NCI-H2029 treated with DMSO at 0.1 percent for 48 hours (cell line): ENCODE measurements around the gene PDE1C.
A peak's percentile ranks its signal among the peaks of the same experiment; 100 is the strongest.
"Not testable (repeated sequence)": the region's sequence is repeated elsewhere in the genome, so short reads cannot be mapped to it uniquely, and the experiment has no call there.

Experiments
- DNase-seq: peaks from one replicate; lab custom pipeline; 2025; lab: John Stamatoyannopoulos, UW

PDE1C gene

GRCh38 chr7:32043688-32044087, 26.5 kb downstream of the PDE1C start:
- DNase-seq, result no peak

GRCh38 chr7:32042900-32043299, 27.3 kb downstream of the PDE1C start:
- no peak for DNase-seq

- no peak for DNase-seq
These were observed 31.0 kb downstream of the PDE1C start for GRCh38 chr7:32039000-32039756.

DNA sequence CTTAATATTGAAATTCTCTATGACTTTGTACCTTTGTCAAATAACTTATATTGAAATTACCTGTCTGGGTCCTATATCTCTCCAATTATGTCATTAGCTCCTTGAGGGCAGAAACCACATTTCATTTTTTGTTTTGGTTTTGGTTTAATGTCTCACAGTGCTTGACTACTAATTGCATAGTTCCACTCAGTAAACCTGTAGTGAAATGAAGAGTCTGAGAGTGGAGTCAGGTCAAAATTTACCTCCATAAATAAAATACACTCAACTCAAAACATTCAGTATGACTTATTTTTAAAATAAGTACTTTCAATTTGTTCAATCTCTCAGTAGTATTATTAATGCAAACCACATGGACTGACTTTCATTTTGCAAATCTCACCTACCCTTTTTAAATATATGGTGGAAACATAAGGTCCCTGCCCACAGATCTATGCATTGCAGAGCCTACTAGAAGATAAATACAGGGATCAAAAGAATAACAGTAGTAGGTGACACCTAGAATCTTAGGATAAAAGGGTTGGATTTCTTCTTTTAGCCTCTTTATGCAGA, 32.5 kb downstream of the PDE1C start:
- no peak for DNase-seq

DNA sequence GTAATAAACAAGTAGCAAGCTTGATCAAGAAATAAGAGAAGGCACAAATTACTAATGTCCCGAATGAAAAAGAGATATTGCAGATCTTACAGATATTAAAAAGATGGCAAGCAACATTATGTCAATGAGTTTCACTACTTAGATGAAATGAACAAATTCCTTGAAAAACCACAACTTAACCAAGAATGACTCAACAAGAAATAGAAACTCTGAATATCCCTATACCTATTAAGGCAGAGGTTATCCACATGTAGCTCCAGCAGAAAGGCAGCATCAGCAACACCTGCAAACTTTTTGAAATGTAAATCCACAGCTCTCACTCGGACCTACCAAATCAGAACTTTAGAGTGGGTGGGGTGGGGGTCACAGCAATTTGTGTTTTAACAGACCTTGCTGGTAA, 33.6 kb downstream of the PDE1C start:
- no peak for DNase-seq

DNA sequence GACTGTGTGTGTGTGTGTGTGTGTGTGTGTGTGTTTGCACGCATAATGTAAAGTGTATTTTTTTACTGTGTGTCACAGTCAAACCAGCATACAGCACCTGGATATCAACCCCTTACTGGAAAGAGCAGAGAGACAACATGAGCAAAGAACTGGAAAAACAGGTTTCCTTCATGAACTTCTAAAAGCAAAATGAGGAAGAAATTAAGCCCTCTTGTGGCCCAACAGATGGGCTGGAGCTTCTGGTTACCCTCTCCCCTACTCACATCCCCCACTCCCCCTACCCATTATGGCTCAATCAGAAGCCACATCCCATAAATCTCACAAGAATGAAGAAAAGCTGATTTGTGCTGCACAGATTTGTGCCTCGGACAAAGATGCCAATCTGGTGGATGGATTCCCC, 36.2 kb downstream of the PDE1C start:
- peak; percentile 57 for DNase-seq

DNA sequence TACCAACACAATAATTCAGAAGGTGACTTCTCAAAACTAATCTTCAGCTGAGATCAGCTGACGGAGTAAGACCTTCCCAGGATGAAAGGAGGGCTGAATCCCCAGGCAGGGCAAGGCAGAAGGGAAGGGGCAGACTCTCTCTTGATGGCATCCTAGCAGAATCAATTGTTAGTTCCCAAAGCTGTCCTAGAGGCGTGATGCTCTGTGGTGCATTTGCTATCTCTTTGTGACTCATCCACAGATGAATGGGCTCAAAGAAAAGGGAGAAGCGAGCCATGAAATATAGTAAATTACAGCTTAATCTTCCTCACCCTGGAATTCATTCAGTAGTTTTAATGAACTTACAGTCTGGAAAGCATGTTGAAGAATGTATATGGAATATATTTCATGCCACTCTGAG, 37.2 kb downstream of the PDE1C start:
- no peak for DNase-seq

- DNase-seq, result no peak
These were observed 38.0 kb downstream of the PDE1C start for GRCh38 chr7:32032211-32032610.

- no peak for DNase-seq
These were observed 39.1 kb downstream of the PDE1C start for GRCh38 chr7:32030904-32031692.

- no peak for DNase-seq
These were observed 44.2 kb downstream of the PDE1C start for GRCh38 chr7:32026083-32026425.

GRCh38 chr7:32025381-32026082, 44.7 kb downstream of the PDE1C start:
- DNase-seq, result no peak

DNA sequence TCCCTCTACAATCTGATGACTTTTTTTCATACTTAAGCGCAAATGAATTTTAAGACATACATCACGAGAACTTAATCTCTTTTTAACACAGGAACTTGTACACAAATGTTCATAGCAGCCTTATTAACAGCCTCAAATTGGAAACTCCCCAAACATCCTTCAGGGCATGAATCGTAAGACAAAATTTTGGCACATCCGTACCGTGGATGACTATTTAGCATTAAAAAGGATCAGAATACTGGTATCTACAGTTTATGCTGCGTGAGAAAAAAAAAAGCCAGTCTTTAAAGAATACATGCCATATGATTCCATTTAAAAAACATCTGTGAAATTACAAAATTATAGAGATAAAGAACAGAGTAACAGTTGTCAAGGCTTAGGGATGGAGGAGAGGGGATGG, 46.8 kb downstream of the PDE1C start:
- DNase-seq, result no peak

DNA sequence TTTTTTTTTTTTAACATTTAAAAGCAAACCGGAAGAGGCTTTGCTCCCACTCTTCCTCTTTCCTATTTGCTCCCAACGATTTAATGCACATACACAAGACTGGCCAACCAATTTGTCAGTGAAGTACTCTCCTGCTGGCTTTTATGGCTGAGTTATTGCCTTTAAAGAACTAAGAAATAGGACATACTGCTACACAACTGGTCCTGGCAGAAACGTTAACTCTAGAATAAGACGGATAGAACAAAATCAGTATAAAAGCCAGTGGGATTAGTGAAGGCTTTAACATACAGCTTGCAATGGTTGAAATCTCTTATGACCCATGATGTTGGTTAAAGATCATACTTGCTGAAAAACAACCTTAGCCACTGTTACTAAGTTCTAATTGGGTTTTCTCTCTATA, 47.2 kb downstream of the PDE1C start:
- DNase-seq, result no peak

- no peak for DNase-seq
These were observed 49.6 kb downstream of the PDE1C start for GRCh38 chr7:32020551-32021159.

- no peak for DNase-seq
These were observed 51.2 kb downstream of the PDE1C start for GRCh38 chr7:32018845-32019578.

DNA sequence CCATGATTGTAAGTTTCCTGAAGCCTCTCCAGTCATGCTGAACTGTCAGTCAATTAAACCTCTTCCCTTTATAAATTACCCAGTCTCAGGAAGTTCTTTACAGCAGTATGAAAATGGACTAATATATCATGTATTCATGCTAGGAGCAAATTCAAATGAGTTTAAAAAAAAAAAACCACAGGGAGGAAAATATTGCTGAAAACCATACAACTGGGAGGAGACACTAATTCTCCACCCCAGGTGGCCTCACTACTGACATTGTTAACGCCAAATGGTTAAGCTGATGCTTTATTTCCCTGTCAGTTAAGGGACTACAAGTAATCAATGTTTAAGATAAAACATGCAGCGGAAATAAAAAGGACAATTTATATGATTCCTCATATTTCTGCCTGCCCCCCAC, 55.1 kb downstream of the PDE1C start:
- no peak for DNase-seq

GRCh38 chr7:32013471-32013870, 56.7 kb downstream of the PDE1C start:
- not testable (repeated sequence) for DNase-seq

DNA sequence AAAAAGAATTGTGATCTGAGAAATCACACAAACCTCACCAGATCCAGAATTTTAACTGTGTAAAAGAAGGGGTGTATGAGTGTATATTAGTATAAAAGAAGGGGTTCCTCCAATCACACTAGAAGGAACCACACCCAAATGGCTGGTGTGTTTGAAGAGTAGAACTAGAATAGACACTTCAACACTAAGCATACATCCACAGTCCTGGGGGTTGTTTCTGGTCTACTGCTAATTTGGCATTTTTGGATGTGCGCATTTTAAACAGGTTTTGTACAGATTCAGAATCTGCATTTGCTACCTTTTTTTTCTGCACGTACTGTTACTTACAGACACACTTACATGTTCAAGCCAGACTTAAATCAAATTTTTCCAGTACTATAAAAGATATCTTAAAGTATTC, 64.6 kb downstream of the PDE1C start:
- no peak for DNase-seq

GRCh38 chr7:32001948-32002347, 68.3 kb downstream of the PDE1C start:
- DNase-seq, result no peak

- no peak for DNase-seq
These were observed 72.8 kb downstream of the PDE1C start for GRCh38 chr7:31997423-31997822.

DNA sequence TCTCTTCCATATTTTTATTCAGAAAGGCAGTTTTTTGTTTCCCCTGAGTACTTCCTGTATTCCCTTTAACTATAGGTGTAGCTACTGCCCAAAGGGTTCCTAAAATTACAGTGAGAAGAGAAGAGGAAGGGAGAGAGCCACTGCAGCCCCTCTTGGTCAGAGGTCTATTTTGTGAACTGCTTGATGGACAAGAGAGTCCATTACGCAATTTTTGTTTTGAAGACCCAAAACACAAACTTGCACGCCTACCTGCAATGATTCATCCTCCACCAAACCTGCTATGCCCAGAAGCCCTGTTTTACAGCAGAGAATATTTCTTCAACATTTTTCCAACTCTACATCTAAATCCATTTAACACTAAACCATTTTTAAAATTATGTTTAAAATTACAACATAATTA, 75.1 kb downstream of the PDE1C start:
- no peak for DNase-seq

DNA sequence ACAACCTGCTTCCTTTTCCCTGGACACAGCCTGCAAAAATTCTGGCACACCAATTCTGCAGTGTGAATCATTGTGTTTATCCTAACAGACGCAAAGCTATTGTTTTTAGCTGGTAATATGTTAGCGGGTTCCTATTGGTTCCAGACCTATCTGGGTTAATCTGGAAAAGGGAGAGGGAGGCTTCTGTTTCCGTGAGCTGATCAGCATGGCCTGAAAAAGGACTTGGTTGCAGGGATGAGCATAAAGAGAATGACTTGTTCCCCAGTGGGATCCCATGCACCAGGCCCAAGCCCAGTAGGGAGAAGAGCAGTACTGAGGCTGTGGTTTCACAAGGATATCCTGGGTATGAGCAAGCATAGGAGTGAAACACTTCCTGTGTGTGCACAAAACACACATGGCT, 78.4 kb downstream of the PDE1C start:
- no peak for DNase-seq
